Superior temporal gyrus (tissue), 1 donor: ENCODE data around the gene BARHL2.
A peak's percentile ranks its signal among the peaks of the same experiment; 100 is the strongest.

Experiments
- DNase-seq: peaks from one replicate; pipeline ENCODE4 v3.0.0-alpha.2; 2016; ENCODE audit errors: extremely low spot score

BARHL2 gene

GRCh38 chr1:90724926-90725656 lies 8.0 kb upstream of the BARHL2 start:
- DNase-seq: no peak

GRCh38 chr1:90724361-90724760 lies 7.3 kb upstream of the BARHL2 start:
- no peak for DNase-seq

GRCh38 chr1:90723590-90724108 lies 6.5 kb upstream of the BARHL2 start:
- DNase-seq: no peak

GRCh38 chr1:90722874-90723589 lies 5.9 kb upstream of the BARHL2 start:
- no peak for DNase-seq

GRCh38 chr1:90721210-90722194 lies 4.4 kb upstream of the BARHL2 start:
- DNase-seq: peak; percentile 83

GRCh38 chr1:90720145-90720636 lies 3.1 kb upstream of the BARHL2 start:
- DNase-seq: no peak

GRCh38 chr1:90719330-90720144 lies 2.4 kb upstream of the BARHL2 start:
- DNase-seq: no peak

GRCh38 chr1:90718411-90719329 lies 1.6 kb upstream of the BARHL2 start:
- no peak for DNase-seq

- no peak for DNase-seq
Observed at GRCh38 chr1:90717665-90718410, 736 bp upstream of the BARHL2 start.

GRCh38 chr1:90717356-90717664 lies 208 bp upstream of the BARHL2 start:
- no peak for DNase-seq

GRCh38 chr1:90716243-90716551 lies 905 bp downstream of the BARHL2 start:
- no peak for DNase-seq

- DNase-seq: no peak
Observed at GRCh38 chr1:90715309-90715708, 1.8 kb downstream of the BARHL2 start.

- DNase-seq: no peak
Observed at GRCh38 chr1:90714521-90714951, 2.6 kb downstream of the BARHL2 start.

- DNase-seq: no peak
Observed at GRCh38 chr1:90713741-90714509, 3.2 kb downstream of the BARHL2 start.

GRCh38 chr1:90712915-90713730 lies 4.0 kb downstream of the BARHL2 start:
- no peak for DNase-seq

GRCh38 chr1:90712153-90712856 lies 4.8 kb downstream of the BARHL2 start:
- no peak for DNase-seq

GRCh38 chr1:90711696-90712095 lies 5.4 kb downstream of the BARHL2 start:
- no peak for DNase-seq
